B cell (primary cell): Measurements from ENCODE around the gene ITPR1. TPM values are rescaled to one million over a fixed set of nuclear protein-coding genes. Genes with fewer than 3 reads are reported as not detected.

Source experiments
- ATAC-seq: fragments of 200-7000 bp; cut with Tn5 transposase; one replicate; pipeline ENCODE4 v1.10.0; 2021; ENCODE audit warnings: low read depth, mild to moderate bottlenecking, moderate number of reproducible peaks, moderate library complexity
- CTCF ChIA-PET: fragments of 350-600 bp; sonication (Branson Sonifier 250); formaldehyde crosslinking; loops from one replicate; lab custom pipeline; 2021; ENCODE audit warnings: antibody characterized with exemption, inconsistent platforms; lab: Charles Lee
- POLR2A ChIA-PET: fragments of 350-600 bp; sonication (Branson Sonifier 250); formaldehyde crosslinking; loops from one replicate; lab custom pipeline; 2021; ENCODE audit warnings: antibody characterized with exemption; lab: Charles Lee
- DNase-seq: peaks from one replicate; pipeline ENCODE4 v3.0.0; 2013
- H2AFZ ChIP-seq: 2 replicates; pipeline ENCODE4 v1.6.1; 2012; ENCODE audit warnings: mild to moderate bottlenecking, low read depth, low read length; ENCODE audit not compliant: insufficient read depth, poor library complexity, severe bottlenecking
- H3K27ac ChIP-seq, 2 donors: 1 replicate in 1 of 2; 2 replicates in 1 of 2; pipeline ENCODE4 v1.5.1; 2012 to 2013; ENCODE audit warnings: low read length in 2 of 2, mild to moderate bottlenecking in 2 of 2, moderate library complexity in 1 of 2
- H3K27me3 ChIP-seq, 4 experiments: fragments of 200-600 bp in 1 of 4; sonication (generic) in 1 of 4; replicated peaks in 1 of 4; 1 replicate in 2 of 4; 2 replicates in 2 of 4; pipeline versions ENCODE4 v1.6.1 to v1.7.0; 2013 to 2016; ENCODE audit warnings: low read length in 3 of 4, mild to moderate bottlenecking in 2 of 4, mixed read lengths in 1 of 4, moderate library complexity in 1 of 4; ENCODE audit not compliant: insufficient read depth in 4 of 4, control insufficient read depth in 3 of 4; ENCODE audit errors: control extremely low read depth in 1 of 4
- H3K36me3 ChIP-seq, 2 experiments: replicated peaks in 1 of 2; 1 replicate in 1 of 2; 2 replicates in 1 of 2; pipeline versions ENCODE4 v1.6.1 to v1.7.1; 2013; ENCODE audit warnings: low read length in 1 of 2; ENCODE audit not compliant: insufficient read depth in 2 of 2, control insufficient read depth in 1 of 2; ENCODE audit errors: control extremely low read depth in 1 of 2, extremely low read depth in 1 of 2
- H3K4me1 ChIP-seq, 2 donors: fragments of 200-600 bp in 1 of 2; sonication (generic) in 1 of 2; 1 replicate in 1 of 2; 2 replicates in 1 of 2; pipeline versions ENCODE4 v1.5.1 to v1.6.1; 2013 to 2017; ENCODE audit warnings: low read length in 2 of 2; ENCODE audit not compliant: control insufficient read depth in 2 of 2, insufficient read depth in 2 of 2
- H3K4me2 ChIP-seq: replicated peaks from 2 replicates; pipeline ENCODE3; 2012; ENCODE audit warnings: mild to moderate bottlenecking, low read depth, low read length; ENCODE audit not compliant: poor library complexity, severe bottlenecking
- H3K4me3 ChIP-seq, 5 experiments: fragments of 200-600 bp in 1 of 5; sonication (generic) in 1 of 5; 1 replicate in 3 of 5; 2 replicates in 2 of 5; pipeline versions ENCODE4 v1.5.1 to v1.7.0; 2011 to 2016; ENCODE audit warnings: low read length in 4 of 5, mild to moderate bottlenecking in 4 of 5, low read depth in 2 of 5, control low read depth in 1 of 5, moderate library complexity in 1 of 5; ENCODE audit not compliant: insufficient read depth in 1 of 5; ENCODE audit errors: control extremely low read depth in 1 of 5, extremely low read depth in 1 of 5
- H3K79me2 ChIP-seq: fragments of 200-600 bp; sonication (generic); one replicate; pipeline ENCODE4 v1.6.0; 2016; ENCODE audit warnings: low read length; ENCODE audit not compliant: control insufficient read depth, insufficient read depth
- H3K9ac ChIP-seq: fragments of 200-600 bp; sonication (generic); 2 replicates; pipeline ENCODE4 v1.6.1; 2017; ENCODE audit warnings: mild to moderate bottlenecking, low read length, moderate library complexity
- H3K9me3 ChIP-seq, 3 donors: one replicate each; pipeline versions ENCODE4 v1.6.1 to v1.7.1; 2013; ENCODE audit warnings: low read length in 2 of 3; ENCODE audit not compliant: control insufficient read depth in 2 of 3, insufficient read depth in 1 of 3; ENCODE audit errors: control extremely low read depth in 1 of 3
- H4K20me1 ChIP-seq: 2 replicates; pipeline ENCODE4 v1.6.0; 2012; ENCODE audit warnings: mild to moderate bottlenecking, low read length; ENCODE audit not compliant: insufficient read depth, control insufficient read depth, poor library complexity, severe bottlenecking
- H3K27ac Mint-ChIP-seq: one replicate; pipeline ENCODE4 v1.8.0; 2021; ENCODE audit warnings: mixed read lengths
- H3K27me3 Mint-ChIP-seq: one replicate; pipeline ENCODE4 v1.8.0; 2021; ENCODE audit warnings: mixed read lengths
- H3K4me1 Mint-ChIP-seq: one replicate; pipeline ENCODE4 v1.8.0; 2021; ENCODE audit warnings: mixed read lengths
- H3K4me3 Mint-ChIP-seq: one replicate; pipeline ENCODE4 v1.8.0; 2021; ENCODE audit warnings: mixed read lengths
- H3K9me3 Mint-ChIP-seq: one replicate; pipeline ENCODE4 v1.8.0; 2022; ENCODE audit warnings: mixed read lengths; ENCODE audit not compliant: insufficient read depth
- CTCF ChIP-seq: fragments of 200-600 bp; IDR thresholded peaks from one replicate; pipeline ENCODE4 v1.8.0; 2022; ENCODE audit warnings: antibody characterized with exemption, mild to moderate bottlenecking
- EZH2 ChIP-seq: IDR thresholded peaks from 2 replicates; pipeline ENCODE4 v1.6.1; 2012; ENCODE audit warnings: borderline replicate concordance, low read depth, mild to moderate bottlenecking, moderate library complexity, low read length; ENCODE audit not compliant: insufficient read depth, poor library complexity, severe bottlenecking
- WGBS: methylation state at CpG from one replicate; pipeline ENCODE4 v1.1.5; 2013; ENCODE audit warnings: missing lambda C conversion rate; ENCODE audit not compliant: insufficient coverage; 5-methylcytosine and 5-hydroxymethylcytosine counted together
- intact Hi-C: fragments of 100-400 bp; cut with micrococcal nuclease; formaldehyde crosslinking; loops from one replicate; pipeline ENCODE4 v1.10.0; 2022
- polyA plus RNA-seq: library from polyadenylated mRNA; depleted of rRNA; stranded (reverse); fragments of >200 nt; gene quantifications from 2 replicates; pipeline ENCODE4 v1.2.3, GENCODE V29; 2012
- total RNA-seq, 2 donors: library from RNA; stranded (reverse); fragments of 120-200 nt in 1 of 2; gene quantifications; 1 replicate in 1 of 2; 2 replicates in 1 of 2; pipeline versions ENCODE4 v1.2.3 to v1.2.4, GENCODE V29; 2013 to 2022

The ITPR1 gene
- total and polyA plus RNA-seq, 2 donors (not counting 1 experiment from before 2014, with no cell fraction given), result 64.0 to 332 TPM

- TF ChIP-seq CTCF (no peak), EZH2 (no peak)
- H4K20me1 ChIP-seq, result peaks cover 95% of the 10 kb centered on the region
- Mint-ChIP-seq H3K4me1 (peaks cover 84% of the 10 kb centered on the region), H3K27me3 (no peaks in the 10 kb centered on the region), H3K4me3 (peak overlapping the region; percentile 43), H3K9me3 (peaks cover 6% of the 10 kb centered on the region), H3K27ac (peak overlapping the region; percentile 71)
- WGBS, result 54% methylated on average over 6 of the region's 14 CpGs
- peak overlapping the region; percentile 8 for H3K9ac ChIP-seq
- no peak for DNase-seq
- peaks cover 3 to 28% of the 10 kb centered on the region in 2 experiments for H3K36me3 ChIP-seq
- POLR2A ChIA-PET, result no interaction called here
- peak overlapping the region; percentile 41 for H3K4me2 ChIP-seq
- H3K79me2 ChIP-seq, result peaks cover 98% of the 10 kb centered on the region
- no peak for ATAC-seq
- H3K4me1 ChIP-seq, result peaks cover 37 to 41% of the 10 kb centered on the region in 2 donors
- peak overlapping the region in 1 of 5 experiments; percentile 7 for H3K4me3 ChIP-seq
- H3K27ac ChIP-seq, result peak overlapping the region in 1 of 2 donors; percentile 39
- H3K27me3 ChIP-seq, result no peaks in the 10 kb centered on the region
- no peak overlapping the region for H2AFZ ChIP-seq
- intact Hi-C loops, result no loop called here
- H3K9me3 ChIP-seq, result peaks cover 0 to 5% (median 2%) of the 10 kb centered on the region in 3 donors
- CTCF ChIA-PET, result interaction anchor here (1.0 to 2.2 kb wide), 3 partner anchors 10 to 99 kb away, joined by 3 to 5 read pairs (median 3); no protein-coding TSS in a partner anchor
Observed at GRCh38 chr3:4533489-4534443, 40.6 kb downstream of the ITPR1 start.

- H3K79me2 ChIP-seq, result peaks cover 98% of the 10 kb centered on the region
- no peak for DNase-seq
- peaks cover 3 to 8% (median 3%) of the 10 kb centered on the region in 3 donors for H3K9me3 ChIP-seq
- ChIA-PET CTCF (interaction anchor here (2.2 kb wide), 1 partner anchor 9 kb away, joined by 5 read pairs; no protein-coding TSS in a partner anchor), POLR2A (no interaction called here)
- H3K4me3 ChIP-seq, result no peak overlapping the region
- no CpG with 5 or more reads among the region's 5 CpGs for WGBS
- no peak overlapping the region for H3K9ac ChIP-seq
- Mint-ChIP-seq H3K27ac (no peak overlapping the region), H3K9me3 (peaks cover 6% of the 10 kb centered on the region), H3K4me1 (peaks cover 74% of the 10 kb centered on the region), H3K27me3 (no peaks in the 10 kb centered on the region), H3K4me3 (no peak overlapping the region)
- intact Hi-C loops, result no loop called here
- ATAC-seq, result no peak
- H3K4me2 ChIP-seq, result peak overlapping the region; percentile 14
- H3K4me1 ChIP-seq, result peaks cover 35 to 37% of the 10 kb centered on the region in 2 donors
- H3K27ac ChIP-seq, result peak overlapping the region in 1 of 2 donors; percentile 30
- H2AFZ ChIP-seq, result no peak overlapping the region
- TF ChIP-seq EZH2 (no peak), CTCF (no peak)
- H4K20me1 ChIP-seq, result peaks cover 95% of the 10 kb centered on the region
- no peaks in the 10 kb centered on the region for H3K27me3 ChIP-seq
- H3K36me3 ChIP-seq, result peaks cover 0 to 26% of the 10 kb centered on the region in 2 experiments
Observed at GRCh38 chr3:4534906-4535305, 41.8 kb downstream of the ITPR1 start.
